ENCODE results near the gene TNFSF12.

Gene TNFSF12

GRCh38 chr17:7583253-7584109 is 34.6 kb downstream of the TNFSF12 start, which contains the start of gene MPDU1:
Gene MPDU1 (plus strand): TSS chr17:7583852. CDS start chr17:7583863, 11 bp downstream.
- Histone ChIP-seq H3K9me2 (ENCODE audit: low read depth, low read length) (no peaks in the 10 kb centered on the region), H3K4me1 (ENCODE audit: insufficient read depth, low read length, severe bottlenecking) (peaks cover 53% of the 10 kb centered on the region), H3K27me3 (ENCODE audit: insufficient read depth, low read length) (no peaks in the 10 kb centered on the region), H3K36me3 (ENCODE audit: insufficient read depth, low read length) (peaks cover 33% of the 10 kb centered on the region; the same call in 1 of the 2 replicates), H3K9me3 (ENCODE audit: low read length) (no peaks in the 10 kb centered on the region), H2AFZ (ENCODE audit: low read length) (no peak within 1 kb of the TSS), H4K20me1 (ENCODE audit: insufficient read depth, low read length) (no peaks in the 10 kb centered on the region), H3K79me2 (ENCODE audit: insufficient read depth, low read length) (no peaks in the 10 kb centered on the region), H3K4me3 (ENCODE audit: low read depth, low read length, poor library complexity, severe bottlenecking) (peak within 1 kb of the TSS; percentile 76), H3K9ac (ENCODE audit: low read length) (peak within 1 kb of the TSS; percentile 81), H3K4me2 (ENCODE audit: low read length) (peak within 1 kb of the TSS; percentile 73), H3K27ac (ENCODE audit: low read depth, low read length, poor library complexity, severe bottlenecking) (peak within 1 kb of the TSS; percentile 88), H3F3A (ENCODE audit: insufficient read depth, low read length) (peaks cover 17% of the 10 kb centered on the region; the same call in 1 of the 2 replicates)
- TF ChIP-seq EZH2 (IDR thresholded peaks at IDR 0.05; ENCODE audit: borderline replicate concordance, low read length): no peak
- TF ChIP-seq, protein P1, sequence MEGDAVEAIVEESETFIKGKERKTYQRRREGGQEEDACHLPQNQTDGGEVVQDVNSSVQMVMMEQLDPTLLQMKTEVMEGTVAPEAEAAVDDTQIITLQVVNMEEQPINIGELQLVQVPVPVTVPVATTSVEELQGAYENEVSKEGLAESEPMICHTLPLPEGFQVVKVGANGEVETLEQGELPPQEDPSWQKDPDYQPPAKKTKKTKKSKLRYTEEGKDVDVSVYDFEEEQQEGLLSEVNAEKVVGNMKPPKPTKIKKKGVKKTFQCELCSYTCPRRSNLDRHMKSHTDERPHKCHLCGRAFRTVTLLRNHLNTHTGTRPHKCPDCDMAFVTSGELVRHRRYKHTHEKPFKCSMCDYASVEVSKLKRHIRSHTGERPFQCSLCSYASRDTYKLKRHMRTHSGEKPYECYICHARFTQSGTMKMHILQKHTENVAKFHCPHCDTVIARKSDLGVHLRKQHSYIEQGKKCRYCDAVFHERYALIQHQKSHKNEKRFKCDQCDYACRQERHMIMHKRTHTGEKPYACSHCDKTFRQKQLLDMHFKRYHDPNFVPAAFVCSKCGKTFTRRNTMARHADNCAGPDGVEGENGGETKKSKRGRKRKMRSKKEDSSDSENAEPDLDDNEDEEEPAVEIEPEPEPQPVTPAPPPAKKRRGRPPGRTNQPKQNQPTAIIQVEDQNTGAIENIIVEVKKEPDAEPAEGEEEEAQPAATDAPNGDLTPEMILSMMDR (IDR thresholded peaks at IDR 0.05; ENCODE audit: low read length): no peak

DNA sequence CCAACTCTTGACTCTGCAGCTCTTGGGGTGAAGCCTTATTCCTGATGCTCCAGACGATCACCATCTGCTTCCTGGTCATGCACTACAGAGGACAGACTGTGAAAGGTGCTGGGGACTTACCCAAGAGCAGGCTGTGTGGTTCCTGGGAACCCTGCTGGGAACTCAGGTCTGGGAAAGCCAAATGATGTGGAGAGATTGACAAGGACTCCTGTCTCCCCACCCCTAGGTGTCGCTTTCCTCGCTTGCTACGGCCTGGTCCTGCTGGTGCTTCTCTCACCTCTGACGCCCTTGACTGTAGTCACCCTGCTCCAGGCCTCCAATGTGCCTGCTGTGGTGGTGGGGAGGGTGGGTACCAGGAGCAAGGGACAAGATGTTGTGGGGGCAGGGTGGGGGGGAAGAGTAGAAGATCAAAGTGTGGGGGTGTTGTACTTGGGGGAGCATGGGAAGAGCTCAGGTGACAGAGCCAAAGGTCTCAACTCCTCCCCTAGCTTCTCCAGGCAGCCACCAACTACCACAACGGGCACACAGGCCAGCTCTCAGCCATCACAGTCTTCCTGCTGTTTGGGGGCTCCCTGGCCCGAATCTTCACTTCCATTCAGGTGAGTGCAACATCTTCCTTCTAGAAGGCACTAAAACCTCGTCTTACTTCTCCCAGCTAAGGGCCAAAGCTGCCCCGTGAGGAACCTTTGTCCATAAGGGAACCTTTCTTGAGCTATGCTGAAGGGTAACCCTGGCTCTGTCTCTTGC is 38.0 kb downstream of the TNFSF12 start:
- Histone ChIP-seq H3K4me2 (ENCODE audit: low read length) (no peak overlapping the region), H3K27ac (ENCODE audit: low read depth, low read length, poor library complexity, severe bottlenecking) (no peak overlapping the region)

DNA sequence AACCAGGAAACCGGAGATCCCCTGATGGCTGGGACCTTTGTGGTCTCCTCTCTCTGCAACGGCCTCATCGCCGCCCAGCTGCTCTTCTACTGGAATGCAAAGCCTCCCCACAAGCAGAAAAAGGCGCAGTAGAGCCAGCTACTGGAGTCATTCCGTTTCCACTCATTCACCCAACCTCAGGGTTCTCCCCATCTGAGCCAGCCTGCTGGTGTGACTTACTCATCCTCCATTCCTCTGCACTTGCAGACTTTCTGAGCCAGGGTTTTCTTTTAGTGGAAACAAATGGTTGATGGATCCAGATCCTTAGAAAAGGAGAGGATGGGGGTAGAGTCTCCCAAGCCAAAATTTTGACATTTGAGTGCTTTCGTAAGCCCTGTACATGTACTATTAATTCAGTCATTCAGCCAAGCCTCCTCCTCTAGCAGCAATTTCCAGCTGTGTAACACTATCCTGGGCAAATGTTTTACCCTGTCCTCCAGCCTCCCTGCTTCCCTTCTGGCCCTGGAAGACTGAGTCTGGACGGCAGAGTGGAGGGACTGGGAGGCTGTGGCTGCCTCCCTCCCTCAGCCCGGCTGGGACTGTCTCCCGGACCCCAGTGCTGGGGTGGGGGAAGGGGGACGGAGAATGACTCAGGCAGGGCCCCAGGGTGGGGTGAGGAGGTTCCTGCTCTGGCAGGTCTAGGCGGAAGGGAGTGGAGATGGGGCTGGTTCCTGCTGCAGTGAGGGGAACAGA is 38.7 kb downstream of the TNFSF12 start:
- no peak overlapping the region for H2AFZ ChIP-seq (ENCODE audit: low read length)
- H3K9me2 ChIP-seq (ENCODE audit: low read depth, low read length): no peaks in the 10 kb centered on the region
- no peak overlapping the region for H3K27ac ChIP-seq (ENCODE audit: low read depth, low read length, poor library complexity, severe bottlenecking)
- H3K4me2 ChIP-seq (ENCODE audit: low read length): no peak overlapping the region
- H3F3A ChIP-seq (ENCODE audit: insufficient read depth, low read length): no peaks in the 10 kb centered on the region
- no peaks in the 10 kb centered on the region for H3K79me2 ChIP-seq (ENCODE audit: insufficient read depth, low read length)
- H3K4me3 ChIP-seq (ENCODE audit: low read depth, low read length, poor library complexity, severe bottlenecking): no peak overlapping the region
- H3K27me3 ChIP-seq (ENCODE audit: insufficient read depth, low read length): no peaks in the 10 kb centered on the region
- H3K4me1 ChIP-seq (ENCODE audit: insufficient read depth, low read length, severe bottlenecking): peaks cover 25% of the 10 kb centered on the region
- TF ChIP-seq, protein P1 (IDR thresholded peaks at IDR 0.05; ENCODE audit: low read length): no peak
- no peak for TF ChIP-seq EZH2 (IDR thresholded peaks at IDR 0.05; ENCODE audit: borderline replicate concordance, low read length)
- no peaks in the 10 kb centered on the region for H4K20me1 ChIP-seq (ENCODE audit: insufficient read depth, low read length)
- no peak overlapping the region for H3K9ac ChIP-seq (ENCODE audit: low read length)
- H3K9me3 ChIP-seq (ENCODE audit: low read length): no peaks in the 10 kb centered on the region
- H3K36me3 ChIP-seq (ENCODE audit: insufficient read depth, low read length): peaks cover 55% of the 10 kb centered on the region; the same call in 1 of the 2 replicates

More for the DNA sequence above, 38.0 kb downstream of the TNFSF12 start:
- H3K9me3 ChIP-seq (ENCODE audit: low read length): no peaks in the 10 kb centered on the region
- no peaks in the 10 kb centered on the region for H3F3A ChIP-seq (ENCODE audit: insufficient read depth, low read length)
- H3K4me1 ChIP-seq (ENCODE audit: insufficient read depth, low read length, severe bottlenecking): peaks cover 33% of the 10 kb centered on the region
- H3K36me3 ChIP-seq (ENCODE audit: insufficient read depth, low read length): peaks cover 49% of the 10 kb centered on the region; the same call in 1 of the 2 replicates
- no peak overlapping the region for H3K4me3 ChIP-seq (ENCODE audit: low read depth, low read length, poor library complexity, severe bottlenecking)
- no peak overlapping the region for H3K9ac ChIP-seq (ENCODE audit: low read length)
- no peaks in the 10 kb centered on the region for H3K9me2 ChIP-seq (ENCODE audit: low read depth, low read length)
- no peaks in the 10 kb centered on the region for H4K20me1 ChIP-seq (ENCODE audit: insufficient read depth, low read length)
- TF ChIP-seq, protein P1 (IDR thresholded peaks at IDR 0.05; ENCODE audit: low read length): peak; percentile 75
- no peak for TF ChIP-seq EZH2 (IDR thresholded peaks at IDR 0.05; ENCODE audit: borderline replicate concordance, low read length)
- no peak overlapping the region for H2AFZ ChIP-seq (ENCODE audit: low read length)
- no peaks in the 10 kb centered on the region for H3K79me2 ChIP-seq (ENCODE audit: insufficient read depth, low read length)
- H3K27me3 ChIP-seq (ENCODE audit: insufficient read depth, low read length): no peaks in the 10 kb centered on the region

Data from OCI-LY1 (cell line).